WTC11 (cell line): ENCODE results near the gene IFIH1.

Source experiments
- JUN ChIP-seq: sonication (generic); formaldehyde crosslinking; IDR thresholded peaks from 2 replicates; pipeline ENCODE4 v1.8.0; 2023; ENCODE audit warnings: mild to moderate bottlenecking, missing genetic modification reagents
- USF2 ChIP-seq: sonication (generic); formaldehyde crosslinking; IDR thresholded peaks from 2 replicates; pipeline ENCODE4 v1.8.1; 2023; ENCODE audit warnings: mild to moderate bottlenecking, missing genetic modification reagents, moderate library complexity
- ZNF219 ChIP-seq: sonication (generic); formaldehyde crosslinking; IDR thresholded peaks from 2 replicates; pipeline ENCODE4 v1.8.0; 2023; ENCODE audit warnings: missing genetic modification reagents, mild to moderate bottlenecking, borderline replicate concordance
- TF ChIP-seq, protein P1 (sequence below): sonication (generic); formaldehyde crosslinking; IDR thresholded peaks from 2 replicates; pipeline ENCODE4 v1.8.0; 2023; ENCODE audit warnings: missing genetic modification reagents
- TF ChIP-seq, protein P2 (sequence below): sonication (generic); formaldehyde crosslinking; IDR thresholded peaks from 2 replicates; pipeline ENCODE4 v1.8.1; 2022; ENCODE audit warnings: missing genetic modification reagents, borderline replicate concordance

GRCh38 chr2:162301151-162301804 is 17.2 kb downstream of the IFIH1 start:
- TF ChIP-seq ZNF219 (CRISPR knock-in tag) (no peak), JUN (CRISPR knock-in tag) (no peak), USF2 (CRISPR knock-in tag) (no peak)
- TF ChIP-seq, protein P1, sequence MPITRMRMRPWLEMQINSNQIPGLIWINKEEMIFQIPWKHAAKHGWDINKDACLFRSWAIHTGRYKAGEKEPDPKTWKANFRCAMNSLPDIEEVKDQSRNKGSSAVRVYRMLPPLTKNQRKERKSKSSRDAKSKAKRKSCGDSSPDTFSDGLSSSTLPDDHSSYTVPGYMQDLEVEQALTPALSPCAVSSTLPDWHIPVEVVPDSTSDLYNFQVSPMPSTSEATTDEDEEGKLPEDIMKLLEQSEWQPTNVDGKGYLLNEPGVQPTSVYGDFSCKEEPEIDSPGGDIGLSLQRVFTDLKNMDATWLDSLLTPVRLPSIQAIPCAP (CRISPR knock-in tag): no peak
- TF ChIP-seq, protein P2, sequence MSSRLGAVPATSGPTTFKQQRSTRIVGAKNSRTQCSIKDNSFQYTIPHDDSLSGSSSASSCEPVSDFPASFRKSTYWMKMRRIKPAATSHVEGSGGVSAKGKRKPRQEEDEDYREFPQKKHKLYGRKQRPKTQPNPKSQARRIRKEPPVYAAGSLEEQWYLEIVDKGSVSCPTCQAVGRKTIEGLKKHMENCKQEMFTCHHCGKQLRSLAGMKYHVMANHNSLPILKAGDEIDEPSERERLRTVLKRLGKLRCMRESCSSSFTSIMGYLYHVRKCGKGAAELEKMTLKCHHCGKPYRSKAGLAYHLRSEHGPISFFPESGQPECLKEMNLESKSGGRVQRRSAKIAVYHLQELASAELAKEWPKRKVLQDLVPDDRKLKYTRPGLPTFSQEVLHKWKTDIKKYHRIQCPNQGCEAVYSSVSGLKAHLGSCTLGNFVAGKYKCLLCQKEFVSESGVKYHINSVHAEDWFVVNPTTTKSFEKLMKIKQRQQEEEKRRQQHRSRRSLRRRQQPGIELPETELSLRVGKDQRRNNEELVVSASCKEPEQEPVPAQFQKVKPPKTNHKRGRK (CRISPR knock-in tag): no peak
